ENCODE data around the gene ADAP2. TPM values are rescaled to one million over a fixed set of nuclear protein-coding genes. Genes with fewer than 3 reads are reported as not detected.
"Not testable (repeated sequence)": the region's sequence is repeated elsewhere in the genome, so short reads cannot be mapped to it uniquely, and the experiment has no call there.

Gene ADAP2
- total RNA-seq, 4 donors from 2014 or later, result 25.1 to 72.5 (median 51.8) TPM

- DNase-seq (ENCODE audit: low spot score) (no peak), ATAC-seq (ENCODE audit: low FRiP score) (no peak)
Observed at GRCh38 chr17:30975042-30975820, 53.5 kb downstream of the ADAP2 start.

DNA sequence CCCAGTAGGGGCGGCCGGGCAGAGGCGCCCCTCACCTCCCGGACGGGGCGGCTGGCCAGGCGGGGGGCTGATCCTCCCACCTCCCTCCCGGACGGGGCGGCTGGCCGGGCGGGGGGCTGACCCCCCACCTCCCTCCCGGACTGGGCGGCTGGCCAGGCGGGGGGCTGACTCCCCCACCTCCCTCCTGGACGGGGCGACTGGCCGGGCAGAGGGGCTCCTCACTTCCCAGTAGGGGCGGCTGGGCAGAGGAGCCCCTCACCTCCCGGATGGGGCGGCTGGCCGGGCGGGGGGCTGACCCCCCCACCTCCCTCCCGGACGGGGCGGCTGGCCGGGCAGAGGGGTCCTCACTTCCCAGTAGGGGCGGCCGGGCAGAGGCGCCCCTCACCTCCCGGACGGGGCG is 58.2 kb downstream of the ADAP2 start:
- not testable (repeated sequence) for ATAC-seq (ENCODE audit: low FRiP score); DNase-seq (ENCODE audit: low spot score)

More at GRCh38 chr17:30975042-30975820, 53.5 kb downstream of the ADAP2 start:
- TF ChIP-seq, protein P1, sequence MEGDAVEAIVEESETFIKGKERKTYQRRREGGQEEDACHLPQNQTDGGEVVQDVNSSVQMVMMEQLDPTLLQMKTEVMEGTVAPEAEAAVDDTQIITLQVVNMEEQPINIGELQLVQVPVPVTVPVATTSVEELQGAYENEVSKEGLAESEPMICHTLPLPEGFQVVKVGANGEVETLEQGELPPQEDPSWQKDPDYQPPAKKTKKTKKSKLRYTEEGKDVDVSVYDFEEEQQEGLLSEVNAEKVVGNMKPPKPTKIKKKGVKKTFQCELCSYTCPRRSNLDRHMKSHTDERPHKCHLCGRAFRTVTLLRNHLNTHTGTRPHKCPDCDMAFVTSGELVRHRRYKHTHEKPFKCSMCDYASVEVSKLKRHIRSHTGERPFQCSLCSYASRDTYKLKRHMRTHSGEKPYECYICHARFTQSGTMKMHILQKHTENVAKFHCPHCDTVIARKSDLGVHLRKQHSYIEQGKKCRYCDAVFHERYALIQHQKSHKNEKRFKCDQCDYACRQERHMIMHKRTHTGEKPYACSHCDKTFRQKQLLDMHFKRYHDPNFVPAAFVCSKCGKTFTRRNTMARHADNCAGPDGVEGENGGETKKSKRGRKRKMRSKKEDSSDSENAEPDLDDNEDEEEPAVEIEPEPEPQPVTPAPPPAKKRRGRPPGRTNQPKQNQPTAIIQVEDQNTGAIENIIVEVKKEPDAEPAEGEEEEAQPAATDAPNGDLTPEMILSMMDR (IDR thresholded peaks at IDR 0.05), result no peak

GRCh38 chr17:30981531-30982519 is 60.1 kb downstream of the ADAP2 start:
- DNase-seq (ENCODE audit: low spot score) (no peak), ATAC-seq (ENCODE audit: low FRiP score) (no peak)
- TF ChIP-seq, protein P1 (IDR thresholded peaks at IDR 0.05), result no peak

DNA sequence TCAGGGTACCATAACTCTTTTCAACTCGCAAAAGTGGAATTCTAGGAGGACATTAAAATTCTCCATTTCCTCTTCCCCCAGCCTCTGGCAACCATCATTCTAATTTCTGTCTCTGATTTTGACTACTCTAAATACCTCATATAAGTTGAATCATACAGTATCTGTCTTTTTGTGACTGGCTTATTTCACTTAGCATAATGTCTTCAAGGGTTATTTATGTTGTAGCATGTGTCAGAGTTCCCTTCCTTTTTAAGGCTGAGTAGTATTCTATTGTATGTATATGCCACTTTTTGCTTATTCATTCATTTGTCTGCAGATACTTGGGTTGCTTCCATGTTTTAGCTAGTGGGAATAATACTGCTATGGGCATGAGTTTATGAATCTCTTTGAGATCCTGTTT is 61.1 kb downstream of the ADAP2 start:
- DNase-seq (ENCODE audit: low spot score) (no peak), ATAC-seq (ENCODE audit: low FRiP score) (no peak)
- TF ChIP-seq, protein P1 (IDR thresholded peaks at IDR 0.05), result no peak

DNA sequence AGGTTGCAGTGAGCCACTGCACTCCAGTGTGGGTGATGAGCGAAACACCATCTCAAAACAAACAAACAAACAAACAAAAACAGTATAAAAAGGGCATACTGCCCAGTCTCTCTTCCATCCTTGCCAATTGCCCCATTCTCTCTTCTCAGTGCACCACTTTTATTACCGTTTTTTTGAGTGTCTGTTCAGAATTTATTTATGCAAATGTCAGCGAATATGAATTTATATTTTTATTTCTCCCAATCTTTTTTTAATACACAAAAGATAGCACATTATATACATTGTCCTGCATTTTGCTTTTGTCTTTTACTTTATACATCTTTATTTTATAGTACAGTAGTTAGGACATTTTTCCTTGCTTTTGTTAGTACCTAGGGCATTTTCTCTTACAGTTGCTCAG is 68.7 kb downstream of the ADAP2 start:
- DNase-seq (ENCODE audit: low spot score), result no peak
- ATAC-seq (ENCODE audit: low FRiP score), result no peak

DNA sequence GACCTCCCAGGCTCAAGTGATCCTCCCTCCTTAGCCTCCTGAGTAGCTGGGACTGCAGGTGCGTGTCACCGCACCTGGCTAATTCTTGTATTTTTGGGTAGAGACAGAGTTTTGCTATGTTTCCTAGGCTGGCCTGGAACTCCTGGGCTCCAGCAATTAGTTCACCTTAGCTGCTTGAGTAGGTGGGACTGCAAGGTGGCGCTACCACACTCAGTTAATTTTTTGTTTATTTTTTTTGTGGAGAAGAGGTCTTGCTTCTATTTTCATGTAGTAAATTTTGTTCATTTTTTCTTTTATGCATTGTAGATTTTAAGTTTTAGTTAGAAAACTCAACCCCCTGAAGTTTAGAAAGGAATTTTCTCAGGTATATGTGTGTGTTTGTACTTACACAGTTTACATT is 70.8 kb downstream of the ADAP2 start:
- no peak for DNase-seq (ENCODE audit: low spot score)
- no peak for ATAC-seq (ENCODE audit: low FRiP score)
- TF ChIP-seq, protein P1 (IDR thresholded peaks at IDR 0.05), result no peak

More for the DNA sequence above, 68.7 kb downstream of the ADAP2 start:
- TF ChIP-seq, protein P1 (IDR thresholded peaks at IDR 0.05), result no peak

DNA sequence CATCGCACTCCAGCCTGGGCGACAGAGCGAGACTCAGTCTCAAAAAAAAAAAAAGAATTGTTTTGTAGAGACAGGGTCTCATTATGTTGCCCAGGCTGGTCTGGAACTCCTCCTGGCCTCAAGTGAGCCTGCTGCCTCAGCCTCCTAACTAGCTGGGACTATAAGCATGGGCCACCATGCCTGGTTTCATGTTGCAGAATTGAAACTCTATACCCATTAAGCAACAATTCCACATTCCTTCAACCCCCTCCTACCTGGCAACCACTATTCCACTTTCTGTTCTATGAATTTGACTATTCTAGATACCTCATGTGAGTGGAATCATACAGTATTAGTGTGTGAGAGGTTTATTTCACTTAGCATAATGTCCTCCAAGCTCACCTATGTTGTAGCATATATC is 73.6 kb downstream of the ADAP2 start:
- TF ChIP-seq, protein P1 (IDR thresholded peaks at IDR 0.05), result no peak
- DNase-seq (ENCODE audit: low spot score) (no peak), ATAC-seq (ENCODE audit: low FRiP score) (no peak)
